ENCODE results near the gene DNM1. TPM values are rescaled to one million over a fixed set of nuclear protein-coding genes. Genes with fewer than 3 reads are reported as not detected.

The DNM1 gene
- total RNA-seq, 2 experiments from 2014 or later: 0.35 to 1.8 TPM

DNA sequence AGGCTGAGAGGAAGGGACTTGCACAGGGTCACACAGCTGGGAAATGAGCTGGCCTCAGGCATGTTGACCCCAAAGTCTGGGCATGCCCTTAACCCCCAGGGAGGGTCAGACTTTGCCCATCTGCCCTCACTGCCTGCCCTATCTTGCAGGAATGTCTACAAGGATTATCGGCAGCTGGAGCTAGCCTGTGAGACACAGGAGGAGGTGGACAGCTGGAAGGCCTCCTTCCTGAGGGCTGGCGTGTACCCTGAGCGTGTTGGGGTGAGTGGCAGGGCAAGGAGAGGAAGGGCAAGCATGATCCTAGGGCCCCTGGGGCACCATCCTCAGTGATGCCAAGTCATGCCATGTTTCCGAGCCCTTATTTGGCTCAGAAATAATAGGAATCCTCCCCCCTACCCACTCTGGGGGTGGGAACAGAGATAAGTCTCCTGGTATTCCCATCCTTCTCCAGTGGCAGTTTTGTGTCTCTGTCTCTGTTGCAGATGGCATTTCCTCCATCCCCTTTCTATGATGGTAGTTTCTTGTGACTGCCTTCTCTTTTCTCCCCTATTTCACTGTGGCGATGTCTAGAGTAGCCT is 44.1 kb downstream of the DNM1 start:
- H3K4me1 ChIP-seq (ENCODE audit: insufficient read depth, low read length, poor library complexity, severe bottlenecking): peaks cover 25% of the 10 kb centered on the region
- intact Hi-C loops (cut with micrococcal nuclease; ENCODE audit: unreplicated experiment): no loop called here
- CTCF ChIA-PET (ENCODE audit: unreplicated experiment): no interaction called here
- no TSS peak for BruUV-seq (replicated peaks)
- H3K79me2 ChIP-seq (ENCODE audit: insufficient read depth, low read depth, low read length): no peaks in the 10 kb centered on the region
- H3K9me2 ChIP-seq (ENCODE audit: insufficient read depth, low read length): no peaks in the 10 kb centered on the region
- H3K9me3 ChIP-seq (ENCODE audit: low read length): no peaks in the 10 kb centered on the region
- TF ChIP-seq EZH2phosphoT487 (IDR thresholded peaks at IDR 0.05; ENCODE audit: borderline replicate concordance, low read depth, low read length) (no peak), CTCF (conservative IDR thresholded peaks at IDR 0.05; ENCODE audit: low read length) (no peak)
- H2AFZ ChIP-seq (ENCODE audit: low read length): no peak overlapping the region
- no peak for DNase-seq (ENCODE audit: low spot score)
- no peaks in the 10 kb centered on the region for H3K36me3 ChIP-seq (ENCODE audit: insufficient read depth, low read length)
- H3K27ac ChIP-seq (ENCODE audit: low read depth, low read length, poor library complexity, severe bottlenecking): no peak overlapping the region
- H4K20me1 ChIP-seq (ENCODE audit: insufficient read depth, low read length): no peaks in the 10 kb centered on the region
- H3K4me2 ChIP-seq (ENCODE audit: low read length): no peak overlapping the region
- POLR2A ChIA-PET: no interaction called here
- no peak overlapping the region for H3K4me3 ChIP-seq (ENCODE audit: low read depth, low read length, poor library complexity, severe bottlenecking)

GRCh38 chr9:128249558-128249907 is 46.4 kb downstream of the DNM1 start:
- Histone ChIP-seq H3K4me2 (ENCODE audit: low read length) (peak overlapping the region; percentile 83; the same call in 1 of the 2 replicates), H3K4me1 (ENCODE audit: insufficient read depth, low read length, poor library complexity, severe bottlenecking) (peaks cover 28% of the 10 kb centered on the region), H3K9me3 (ENCODE audit: low read length) (no peaks in the 10 kb centered on the region), H3K79me2 (ENCODE audit: insufficient read depth, low read depth, low read length) (no peaks in the 10 kb centered on the region), H3K9me2 (ENCODE audit: insufficient read depth, low read length) (no peaks in the 10 kb centered on the region), H3K4me3 (ENCODE audit: low read depth, low read length, poor library complexity, severe bottlenecking) (no peak overlapping the region), H3K36me3 (ENCODE audit: insufficient read depth, low read length) (no peaks in the 10 kb centered on the region), H2AFZ (ENCODE audit: low read length) (peak overlapping the region; percentile 57; the same call in 1 of the 2 replicates), H3K27ac (ENCODE audit: low read depth, low read length, poor library complexity, severe bottlenecking) (no peak overlapping the region), H4K20me1 (ENCODE audit: insufficient read depth, low read length) (no peaks in the 10 kb centered on the region)
- TF ChIP-seq EZH2phosphoT487 (IDR thresholded peaks at IDR 0.05; ENCODE audit: borderline replicate concordance, low read depth, low read length): no peak
- TF ChIP-seq CTCF (conservative IDR thresholded peaks at IDR 0.05; ENCODE audit: low read length): no peak
- DNase-seq (ENCODE audit: low spot score): no peak
- intact Hi-C loops (cut with micrococcal nuclease; ENCODE audit: unreplicated experiment): no loop called here
- CTCF ChIA-PET (ENCODE audit: unreplicated experiment): interaction anchor here (0.6 kb wide), 1 partner anchor 171 kb away, joined by 4 read pairs; the partner anchor contains the start of gene CERCAM
- BruUV-seq (replicated peaks): no TSS peak
- POLR2A ChIA-PET: no interaction called here
